Activated naive CD8-positive, alpha-beta T cell treated with anti-CD3 and anti-CD28 coated beads for 36 hours (primary cell): Measurements from ENCODE around the gene THAP6. TPM values are rescaled to one million over a fixed set of nuclear protein-coding genes. Genes with fewer than 3 reads are reported as not detected.
"Not testable (repeated sequence)": the region's sequence is repeated elsewhere in the genome, so short reads cannot be mapped to it uniquely, and the experiment has no call there.

Experiments
- DNase-seq: peaks from one replicate; pipeline ENCODE4 v3.0.0; 2021
- H3K27ac Mint-ChIP-seq: one replicate; pipeline ENCODE4 v1.8.0; 2022; ENCODE audit warnings: mild to moderate bottlenecking, moderate library complexity, mixed read lengths
- H3K27me3 Mint-ChIP-seq: one replicate; pipeline ENCODE4 v1.8.0; 2022; ENCODE audit warnings: mild to moderate bottlenecking, mixed read lengths
- H3K36me3 Mint-ChIP-seq: one replicate; pipeline ENCODE4 v1.8.0; 2021; ENCODE audit warnings: mild to moderate bottlenecking, mixed read lengths
- H3K4me1 Mint-ChIP-seq: one replicate; pipeline ENCODE4 v1.8.0; 2021; ENCODE audit warnings: mixed read lengths
- H3K4me3 Mint-ChIP-seq: one replicate; pipeline ENCODE4 v1.8.0; 2022; ENCODE audit warnings: mild to moderate bottlenecking, moderate library complexity, mixed read lengths
- H3K9me3 Mint-ChIP-seq: one replicate; pipeline ENCODE4 v1.8.0; 2022; ENCODE audit warnings: mixed read lengths
- total RNA-seq, 2 experiments: library from RNA; stranded (reverse); gene quantifications; one replicate each; pipeline ENCODE4 v1.2.3, GENCODE V29; 2021

THAP6 gene
- total RNA-seq, 2 experiments from 2014 or later = 16.2 to 21.1 TPM

- Mint-ChIP-seq H3K27me3 (no peaks in the 10 kb centered on the region), H3K36me3 (peaks cover 4% of the 10 kb centered on the region), H3K4me1 (no peaks in the 10 kb centered on the region)
Observed at GRCh38 chr4:75542824-75543223, 28.6 kb downstream of the THAP6 start.

GRCh38 chr4:75544220-75544619, 29.9 kb downstream of the THAP6 start:
- H3K9me3 Mint-ChIP-seq = not testable (repeated sequence)

More at GRCh38 chr4:75542824-75543223, 28.6 kb downstream of the THAP6 start:
- H3K9me3 Mint-ChIP-seq = no peaks in the 10 kb centered on the region
- H3K27ac Mint-ChIP-seq = no peak overlapping the region
- DNase-seq = no peak
- H3K4me3 Mint-ChIP-seq = no peak overlapping the region

GRCh38 chr4:75544870-75545269, 30.6 kb downstream of the THAP6 start:
- Mint-ChIP-seq H3K9me3 (no peaks in the 10 kb centered on the region), H3K27me3 (no peaks in the 10 kb centered on the region), H3K27ac (no peak overlapping the region), H3K4me1 (no peaks in the 10 kb centered on the region), H3K36me3 (peaks cover 4% of the 10 kb centered on the region), H3K4me3 (no peak overlapping the region)
- DNase-seq = no peak

More at GRCh38 chr4:75544220-75544619, 29.9 kb downstream of the THAP6 start:
- H3K4me1 Mint-ChIP-seq, DNase-seq, H3K27ac Mint-ChIP-seq, H3K4me3 Mint-ChIP-seq, H3K27me3 Mint-ChIP-seq, H3K36me3 Mint-ChIP-seq: not testable (repeated sequence)

GRCh38 chr4:75545526-75545925, 31.3 kb downstream of the THAP6 start:
- Mint-ChIP-seq H3K4me1 (no peaks in the 10 kb centered on the region), H3K27ac (no peak overlapping the region), H3K9me3 (no peaks in the 10 kb centered on the region), H3K36me3 (no peaks in the 10 kb centered on the region), H3K4me3 (no peak overlapping the region), H3K27me3 (no peaks in the 10 kb centered on the region)
- no peak for DNase-seq

DNA sequence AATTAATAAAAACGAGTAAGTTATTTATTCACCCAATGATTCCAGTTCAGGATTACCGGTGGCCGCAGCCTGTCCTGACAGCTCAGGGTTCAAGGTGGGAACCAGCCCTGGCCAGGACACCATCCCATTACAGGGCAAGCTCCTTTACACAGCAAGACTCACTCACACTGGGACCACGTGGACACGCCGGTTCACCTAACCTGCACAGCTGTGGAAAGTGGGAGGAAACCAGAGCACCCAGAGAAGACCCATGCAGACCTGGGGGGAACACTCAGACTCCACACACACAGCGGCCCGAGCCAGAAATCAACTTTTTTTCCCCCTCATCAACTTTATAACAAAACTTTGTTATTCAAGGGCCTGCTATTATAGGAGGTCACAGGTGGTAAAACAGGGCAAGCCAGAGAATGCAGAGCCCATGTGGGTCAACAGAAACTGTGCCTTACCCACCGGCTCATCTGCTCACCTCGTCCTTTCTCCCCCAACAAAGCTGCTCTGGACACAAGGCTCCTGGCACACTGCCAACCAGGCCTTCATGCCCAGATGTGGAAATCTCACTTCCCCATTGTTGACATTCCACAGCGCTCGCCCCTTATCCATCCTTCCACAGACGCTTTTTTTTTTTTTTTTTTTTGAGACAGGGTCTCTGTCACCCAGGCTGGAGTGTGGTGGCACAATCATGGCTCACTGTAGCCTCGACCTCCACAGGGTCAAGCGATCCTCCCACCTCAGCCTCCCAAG, 33.5 kb downstream of the THAP6 start:
- no peaks in the 10 kb centered on the region for H3K36me3 Mint-ChIP-seq
- no peaks in the 10 kb centered on the region for H3K27me3 Mint-ChIP-seq
- H3K4me1 Mint-ChIP-seq = no peaks in the 10 kb centered on the region
- no peak for DNase-seq
- no peak overlapping the region for H3K4me3 Mint-ChIP-seq
- H3K27ac Mint-ChIP-seq = no peak overlapping the region
- no peaks in the 10 kb centered on the region for H3K9me3 Mint-ChIP-seq

DNA sequence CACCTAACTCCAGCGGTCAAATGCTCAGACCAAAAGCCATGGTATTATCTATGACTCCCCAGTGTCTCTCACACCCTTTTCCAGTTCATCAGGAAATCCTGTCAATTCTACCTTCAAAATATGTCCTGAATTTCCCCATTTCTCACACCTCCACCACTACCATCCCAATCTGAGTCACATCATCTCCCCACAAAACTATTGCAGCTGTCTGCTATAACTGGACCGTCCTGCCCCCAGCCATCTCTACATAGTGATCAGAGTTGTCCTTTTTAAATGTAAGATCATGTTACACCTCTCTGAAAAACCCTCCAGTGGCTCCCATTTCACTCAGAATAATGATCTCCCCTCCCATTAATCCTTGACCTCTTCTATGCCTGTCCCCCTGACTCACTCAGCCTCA, 34.7 kb downstream of the THAP6 start:
- no peaks in the 10 kb centered on the region for H3K27me3 Mint-ChIP-seq
- no peaks in the 10 kb centered on the region for H3K36me3 Mint-ChIP-seq
- H3K27ac Mint-ChIP-seq = no peak overlapping the region
- DNase-seq = no peak
- no peaks in the 10 kb centered on the region for H3K4me1 Mint-ChIP-seq
- no peak overlapping the region for H3K4me3 Mint-ChIP-seq
- H3K9me3 Mint-ChIP-seq = no peaks in the 10 kb centered on the region

- DNase-seq = no peak
- Mint-ChIP-seq H3K27ac (no peak overlapping the region), H3K27me3 (peaks cover 8% of the 10 kb centered on the region), H3K9me3 (no peaks in the 10 kb centered on the region), H3K36me3 (no peaks in the 10 kb centered on the region), H3K4me1 (peaks cover 1% of the 10 kb centered on the region), H3K4me3 (no peak overlapping the region)
Observed at GRCh38 chr4:75552452-75552851, 38.2 kb downstream of the THAP6 start.

GRCh38 chr4:75555294-75556164, 41.3 kb downstream of the THAP6 start, which contains the start of gene ODAPH:
ODAPH (plus strand) TSS chr4:75556066; CDS start chr4:75556083, 17 bp downstream.
- Mint-ChIP-seq H3K36me3 (no peaks in the 10 kb centered on the region), H3K4me1 (peaks cover 1% of the 10 kb centered on the region), H3K4me3 (no peak within 1 kb of the TSS), H3K27me3 (peaks cover 12% of the 10 kb centered on the region), H3K9me3 (no peaks in the 10 kb centered on the region), H3K27ac (no peak within 1 kb of the TSS)
- peak; percentile 3 for DNase-seq

GRCh38 chr4:75557696-75558095, 43.4 kb downstream of the THAP6 start:
- no peaks in the 10 kb centered on the region for H3K36me3 Mint-ChIP-seq
- no peak overlapping the region for H3K4me3 Mint-ChIP-seq
- no peaks in the 10 kb centered on the region for H3K9me3 Mint-ChIP-seq
- no peak overlapping the region for H3K27ac Mint-ChIP-seq
- DNase-seq = no peak
- H3K4me1 Mint-ChIP-seq = peaks cover 1% of the 10 kb centered on the region
- peaks cover 12% of the 10 kb centered on the region for H3K27me3 Mint-ChIP-seq

DNA sequence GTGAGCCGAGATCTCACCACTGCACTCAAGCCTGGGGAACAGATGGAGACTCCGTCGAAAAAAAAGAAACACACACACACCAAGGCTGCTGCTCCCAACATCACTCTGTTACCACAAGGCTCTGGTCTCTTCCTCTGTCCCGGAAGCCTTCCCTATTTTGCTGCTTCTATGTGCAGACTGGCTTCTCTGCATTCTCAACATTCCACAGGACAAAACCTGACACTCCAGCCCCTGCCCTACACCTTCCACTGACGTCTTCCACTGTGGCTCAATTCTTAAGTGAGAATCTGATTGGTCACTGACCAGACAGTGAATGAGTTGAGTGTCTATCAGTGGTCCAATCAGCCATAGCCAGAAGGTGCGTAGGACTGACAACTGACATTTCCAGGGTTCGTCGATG, 47.5 kb downstream of the THAP6 start:
- no peak overlapping the region for H3K27ac Mint-ChIP-seq
- DNase-seq = no peak
- H3K27me3 Mint-ChIP-seq = peaks cover 8% of the 10 kb centered on the region
- H3K9me3 Mint-ChIP-seq = no peaks in the 10 kb centered on the region
- no peak overlapping the region for H3K4me3 Mint-ChIP-seq
- H3K4me1 Mint-ChIP-seq = peaks cover 3% of the 10 kb centered on the region
- no peaks in the 10 kb centered on the region for H3K36me3 Mint-ChIP-seq

GRCh38 chr4:75564023-75564422, 49.8 kb downstream of the THAP6 start:
- no peak for DNase-seq
- H3K9me3 Mint-ChIP-seq = no peaks in the 10 kb centered on the region
- H3K27ac Mint-ChIP-seq = no peak overlapping the region
- H3K4me3 Mint-ChIP-seq = no peak overlapping the region
- H3K27me3 Mint-ChIP-seq = no peaks in the 10 kb centered on the region
- peaks cover 3% of the 10 kb centered on the region for H3K4me1 Mint-ChIP-seq
- H3K36me3 Mint-ChIP-seq = no peaks in the 10 kb centered on the region

DNA sequence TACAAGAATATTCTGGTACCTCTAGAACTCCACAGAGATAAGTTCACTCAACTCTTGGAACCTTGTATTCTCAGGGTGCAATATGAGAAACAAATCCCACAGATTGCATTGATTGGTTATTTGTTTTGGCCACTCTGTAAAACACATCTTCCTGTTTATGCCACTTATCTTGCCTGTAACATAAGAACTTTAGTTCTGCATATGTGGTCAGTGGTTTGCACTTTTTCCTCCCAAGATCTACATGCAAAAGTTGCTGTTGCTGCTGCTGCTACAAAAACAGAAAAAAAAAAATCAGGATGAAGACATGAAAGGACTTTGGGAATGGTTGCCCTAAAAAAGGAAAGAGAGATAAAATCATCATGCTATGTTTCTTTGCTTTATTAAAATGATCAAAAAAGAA, 51.2 kb downstream of the THAP6 start:
- no peak for DNase-seq
- H3K4me1 Mint-ChIP-seq = peaks cover 3% of the 10 kb centered on the region
- H3K27me3 Mint-ChIP-seq = no peaks in the 10 kb centered on the region
- H3K4me3 Mint-ChIP-seq = no peak overlapping the region
- H3K9me3 Mint-ChIP-seq = no peaks in the 10 kb centered on the region
- H3K36me3 Mint-ChIP-seq = no peaks in the 10 kb centered on the region
- H3K27ac Mint-ChIP-seq = no peak overlapping the region

- H3K27ac Mint-ChIP-seq = no peak overlapping the region
- no peak overlapping the region for H3K4me3 Mint-ChIP-seq
- peaks cover 3% of the 10 kb centered on the region for H3K4me1 Mint-ChIP-seq
- DNase-seq = no peak
- no peaks in the 10 kb centered on the region for H3K36me3 Mint-ChIP-seq
- H3K9me3 Mint-ChIP-seq = no peaks in the 10 kb centered on the region
- no peaks in the 10 kb centered on the region for H3K27me3 Mint-ChIP-seq
Observed at GRCh38 chr4:75566911-75567310, 52.6 kb downstream of the THAP6 start.

GRCh38 chr4:75567725-75568124, 53.5 kb downstream of the THAP6 start:
- H3K27ac Mint-ChIP-seq = no peak overlapping the region
- H3K36me3 Mint-ChIP-seq = no peaks in the 10 kb centered on the region
- H3K4me3 Mint-ChIP-seq = no peak overlapping the region
- H3K27me3 Mint-ChIP-seq = no peaks in the 10 kb centered on the region
- no peaks in the 10 kb centered on the region for H3K9me3 Mint-ChIP-seq
- no peak for DNase-seq
- H3K4me1 Mint-ChIP-seq = peaks cover 3% of the 10 kb centered on the region
